GM12892 (cell line): ENCODE results near the gene CAMK2D.

ENCODE experiments used
- POLR2A ChIP-seq: IDR thresholded peaks from 2 replicates; pipeline ENCODE4 v1.6.1; 2011; ENCODE audit warnings: low read depth, low read length, control low read depth
- POLR2AphosphoS5 ChIP-seq: IDR thresholded peaks from 2 replicates; pipeline ENCODE4 v1.6.1; 2011; ENCODE audit warnings: low read depth, low read length, control low read depth

- no peak for TF ChIP-seq POLR2A
- no peak for TF ChIP-seq POLR2AphosphoS5
Observed at GRCh38 chr4:113747949-113748348, 13.6 kb downstream of the CAMK2D start.
